Central memory CD4-positive, alpha-beta T cell (primary cell): ENCODE data around the gene MRPL44.

Source experiments
- DNase-seq: peaks from one replicate; pipeline ENCODE4 v3.0.0; 2022
- total RNA-seq, 3 experiments: gene quantifications; one replicate each; lab custom pipeline; 2026; lab: John Stamatoyannopoulos, UW

The MRPL44 gene
- total RNA-seq = 14.9 to 57.7 (median 36.6) reads per million in 3 experiments

GRCh38 chr2:223957092-223957851, at the start of gene MRPL44:
Gene MRPL44, plus strand, starts transcription at chr2:223957463. Its CDS starts 10 bp downstream, at chr2:223957473.
- peak; percentile 94 for DNase-seq

DNA sequence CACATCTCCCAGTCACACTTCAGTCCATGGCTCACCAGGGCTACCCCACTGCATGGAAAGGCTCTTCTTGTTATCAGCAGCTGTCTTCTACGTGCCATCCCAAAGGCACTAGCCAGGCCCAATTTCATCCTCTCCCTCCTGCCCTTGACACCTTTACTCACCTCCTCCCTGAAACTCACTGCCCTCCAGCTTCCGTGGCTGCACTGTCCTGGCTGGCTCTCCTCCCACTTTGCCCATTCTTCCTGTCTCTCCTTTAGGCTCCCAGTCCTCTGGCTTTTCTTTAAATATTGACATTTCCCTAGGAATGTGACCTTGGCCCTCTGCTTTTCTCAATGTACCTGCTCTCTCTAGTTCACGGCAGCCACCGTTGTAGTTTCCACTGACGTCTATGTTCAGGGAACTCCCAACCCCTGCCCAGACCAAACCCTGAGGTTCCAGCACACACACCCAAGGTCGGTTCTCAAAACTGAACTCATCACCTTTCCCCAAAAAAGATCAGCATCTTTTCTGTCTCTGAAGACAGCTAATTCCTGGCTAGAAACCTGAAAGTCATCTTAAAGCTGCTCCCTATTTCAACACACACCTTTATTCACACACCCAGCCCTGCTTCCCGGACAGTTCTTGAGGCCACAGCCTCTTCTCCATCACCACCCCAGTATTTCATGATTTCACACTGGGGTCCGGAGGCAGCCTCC, 48.8 kb upstream of the MRPL44 start:
- no peak for DNase-seq

- DNase-seq = no peak
Observed at GRCh38 chr2:223909001-223909741, 48.1 kb upstream of the MRPL44 start.

DNA sequence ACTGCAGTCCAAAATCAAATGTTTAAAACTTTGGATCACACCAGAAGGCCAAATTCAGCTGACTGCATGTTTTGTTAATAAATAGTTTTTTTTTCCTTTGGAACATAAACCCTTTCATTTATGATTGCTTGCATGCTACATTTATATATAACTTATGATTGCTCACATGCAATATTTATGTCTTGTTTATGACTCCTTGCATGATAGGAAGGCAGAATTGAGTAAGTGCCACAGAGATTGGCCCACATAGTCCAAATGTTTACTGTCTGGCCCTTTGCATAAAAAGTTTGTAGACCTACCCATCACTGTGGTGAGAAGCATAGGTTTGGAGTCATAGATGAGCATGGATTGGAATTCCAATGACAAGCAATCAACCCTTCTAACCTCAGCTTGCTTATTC, 42.9 kb upstream of the MRPL44 start:
- DNase-seq = no peak

DNA sequence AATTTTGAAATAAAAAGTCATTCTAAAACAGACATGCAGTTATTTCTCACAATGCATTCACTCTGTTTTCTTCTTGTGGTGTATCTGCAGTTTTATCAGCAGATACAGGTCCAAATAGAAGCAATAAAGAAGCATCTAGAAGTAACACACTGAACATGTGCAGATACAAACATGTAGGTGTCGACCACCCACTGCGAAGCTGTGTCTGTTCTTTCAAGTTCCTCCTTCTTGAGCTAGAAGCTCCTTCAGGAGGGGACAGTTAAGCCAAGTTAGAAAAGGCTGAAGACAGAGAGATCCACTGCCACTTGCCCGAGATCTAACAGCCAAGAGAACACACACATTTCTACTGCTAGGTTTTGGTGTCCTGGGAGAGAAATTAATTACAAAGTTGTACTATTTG, 42.2 kb upstream of the MRPL44 start:
- DNase-seq = no peak

DNA sequence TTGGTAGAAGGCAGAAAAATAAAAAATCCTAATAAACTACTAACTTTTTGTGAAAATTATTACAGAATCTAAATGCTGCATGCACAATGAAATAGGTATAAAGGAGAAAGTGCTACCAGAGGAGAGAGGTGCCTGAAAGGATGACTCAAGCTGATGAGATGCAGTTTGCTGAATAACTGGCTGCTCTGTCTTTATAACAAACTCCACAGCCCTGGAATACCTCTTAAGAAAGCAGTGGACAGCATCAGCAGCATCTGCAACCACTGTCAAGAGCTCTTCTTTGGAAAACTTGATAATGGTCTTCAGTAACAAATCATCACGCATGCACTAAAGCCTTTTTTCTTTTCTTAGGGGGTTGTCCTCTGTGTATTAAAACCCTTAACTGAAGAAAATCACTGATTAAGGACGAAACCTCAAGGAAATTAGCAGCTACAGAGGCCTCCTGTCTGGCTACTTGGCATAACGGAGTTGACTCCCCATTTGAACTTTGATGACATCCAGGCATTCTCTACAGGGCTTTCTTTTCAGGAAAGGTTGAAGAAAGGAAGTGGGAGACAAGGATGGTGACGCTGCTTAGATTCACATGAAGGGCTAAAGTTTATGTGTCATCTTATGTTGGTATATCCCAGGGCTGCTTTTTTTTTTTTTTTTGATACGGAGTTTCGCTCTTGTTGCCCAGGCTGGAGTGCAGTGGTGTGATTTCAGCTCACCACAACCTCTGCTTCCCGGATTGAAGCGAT, 40.9 kb upstream of the MRPL44 start:
- DNase-seq = no peak

- DNase-seq = no peak
Observed at GRCh38 chr2:223918671-223919134, 38.6 kb upstream of the MRPL44 start.

- DNase-seq = no peak
Observed at GRCh38 chr2:223920109-223920508, 37.2 kb upstream of the MRPL44 start.

DNA sequence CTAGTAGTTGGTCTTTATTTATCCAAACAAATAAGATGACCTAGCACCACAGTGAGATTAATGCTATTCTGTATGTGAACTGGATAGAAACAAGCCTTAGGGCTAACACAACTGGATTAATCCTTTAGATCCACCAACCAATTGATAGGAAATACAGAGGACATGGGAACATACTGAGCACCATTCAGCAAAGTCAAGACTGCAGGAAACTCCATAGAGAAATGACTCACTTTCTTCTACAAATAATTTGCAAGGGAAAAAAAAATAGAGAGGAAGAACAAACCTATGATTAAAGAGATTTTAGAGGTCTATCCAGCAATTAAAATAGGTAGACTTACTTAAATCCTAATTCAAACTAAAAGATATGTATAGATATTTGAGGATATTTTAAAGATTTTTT, 36.1 kb upstream of the MRPL44 start:
- no peak for DNase-seq

GRCh38 chr2:223922308-223922707, 35.0 kb upstream of the MRPL44 start:
- no peak for DNase-seq

- no peak for DNase-seq
Observed at GRCh38 chr2:223923976-223924375, 33.3 kb upstream of the MRPL44 start.

GRCh38 chr2:223925106-223925505, 32.2 kb upstream of the MRPL44 start:
- DNase-seq = no peak

- DNase-seq = no peak
Observed at GRCh38 chr2:223928113-223929006, 28.9 kb upstream of the MRPL44 start.

DNA sequence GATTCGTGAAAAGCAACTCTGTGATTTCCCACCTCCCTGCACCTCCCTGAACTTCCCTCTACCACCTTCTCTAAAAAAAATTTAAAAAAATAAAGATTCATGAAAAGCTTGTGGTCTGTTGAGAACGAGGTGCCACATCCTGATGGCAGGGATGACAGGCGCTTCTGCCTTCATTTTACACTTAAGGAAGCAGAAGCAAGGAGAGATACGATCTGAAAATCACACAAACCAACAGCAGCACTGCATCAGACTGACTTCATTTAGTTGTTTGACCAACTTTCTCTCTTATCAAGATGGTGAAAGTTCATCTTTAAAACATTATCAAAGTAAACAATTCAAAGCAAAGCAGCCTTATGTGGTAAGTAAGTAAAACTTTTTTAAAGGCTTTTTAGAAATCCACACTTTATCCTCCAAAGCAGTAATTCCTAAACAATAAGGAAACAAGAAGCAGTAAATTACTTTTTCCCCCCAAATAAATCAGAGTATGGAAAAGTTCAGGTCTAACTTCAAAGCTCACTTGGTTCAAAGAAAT, 27.6 kb upstream of the MRPL44 start:
- peak; percentile 75 for DNase-seq

- DNase-seq = no peak
Observed at GRCh38 chr2:223930103-223930976, 26.9 kb upstream of the MRPL44 start.

DNA sequence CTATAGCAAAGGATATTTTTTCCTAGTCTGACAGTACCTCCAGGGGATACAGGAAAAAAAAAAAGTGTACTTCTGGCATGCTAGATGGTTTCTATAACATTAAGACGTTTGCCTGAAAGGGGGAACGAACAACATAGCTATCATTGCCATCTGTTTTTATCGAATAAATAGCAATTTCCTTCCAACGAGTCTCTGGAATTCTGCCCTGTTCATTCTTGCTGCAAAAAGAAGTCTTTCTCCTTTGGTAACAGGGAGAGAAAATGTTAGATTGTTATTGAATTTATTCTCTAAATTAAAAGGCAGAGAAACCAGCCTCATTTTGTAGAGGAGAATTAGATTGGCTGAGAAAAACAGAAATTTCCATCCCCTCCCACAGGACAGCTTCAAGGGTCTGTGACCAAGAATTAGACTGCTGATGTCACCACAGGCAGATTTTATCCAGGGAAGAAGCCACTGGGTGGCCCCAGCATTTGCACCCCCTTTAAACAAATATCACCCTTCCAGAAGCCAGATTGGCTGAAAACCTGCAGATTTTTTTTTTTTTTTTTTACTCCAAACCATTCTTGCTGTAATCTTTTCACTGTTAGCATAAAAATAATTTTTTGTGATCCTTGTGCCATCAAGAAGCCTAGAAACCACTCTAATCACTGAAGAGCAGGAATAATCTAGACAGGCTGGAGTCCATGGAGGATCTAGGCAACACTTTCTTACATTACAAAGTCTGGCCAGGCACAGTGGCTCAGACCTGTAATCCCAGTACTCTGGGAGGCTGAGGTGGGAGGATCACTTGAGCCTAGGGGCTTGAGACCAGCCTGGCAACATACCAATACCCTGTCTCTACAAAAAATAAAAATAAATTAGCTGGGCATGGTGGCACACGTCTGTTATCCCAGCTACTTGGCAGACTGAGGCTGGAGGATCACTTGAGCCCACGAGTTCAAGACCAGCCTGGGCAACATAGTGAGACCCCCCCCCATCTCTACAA, 24.2 kb upstream of the MRPL44 start:
- DNase-seq = no peak

DNA sequence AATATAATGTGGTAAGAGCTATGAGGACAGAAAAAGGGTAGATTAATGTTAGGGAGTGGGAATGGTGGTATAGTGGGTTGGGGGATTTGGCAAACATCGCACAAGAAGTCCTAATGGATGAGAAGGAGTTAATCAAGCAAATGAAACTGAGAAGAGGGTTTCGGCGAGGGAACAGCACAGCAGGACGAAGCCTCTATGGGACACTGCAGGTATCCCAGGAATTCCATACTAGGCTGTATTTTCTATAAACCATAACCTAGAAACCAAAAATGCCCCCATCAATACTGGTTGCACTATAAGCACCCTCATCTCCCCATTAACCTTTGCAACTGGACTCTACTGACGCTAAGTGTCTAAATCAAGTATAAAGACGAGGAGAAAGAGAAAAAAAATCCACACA, 22.4 kb upstream of the MRPL44 start:
- DNase-seq = no peak

GRCh38 chr2:223935459-223936125, 21.7 kb upstream of the MRPL44 start:
- DNase-seq = no peak
